Activated naive CD8-positive, alpha-beta T cell treated with anti-CD3 and anti-CD28 coated beads, Interleukin-2, amount 10 ng/mL, durations not matched to agents 7 days and 5 days (primary cell): Measurements from ENCODE around the gene LRRC37A3. TPM values are rescaled to one million over a fixed set of nuclear protein-coding genes. Genes with fewer than 3 reads are reported as not detected.
"Not testable (repeated sequence)": the region's sequence is repeated elsewhere in the genome, so short reads cannot be mapped to it uniquely, and the experiment has no call there.

Experiments
- ATAC-seq: fragments of 150-1000 bp; cut with Tn5 transposase; one replicate; pipeline ENCODE4 v1.10.0; 2021; ENCODE audit warnings: low read depth, moderate library complexity
- POLR2A ChIA-PET: fragments of 350-600 bp; sonication (Branson Sonifier 250); formaldehyde crosslinking; loops from one replicate; lab custom pipeline; 2021; ENCODE audit warnings: antibody characterized with exemption; lab: Charles Lee
- DNase-seq: peaks from one replicate; pipeline ENCODE4 v3.0.0; 2021
- H3K27ac Mint-ChIP-seq: one replicate; pipeline ENCODE4 v1.8.0; 2022; ENCODE audit warnings: mild to moderate bottlenecking, mixed read lengths
- H3K27me3 Mint-ChIP-seq: one replicate; pipeline ENCODE4 v1.8.0; 2022; ENCODE audit warnings: mild to moderate bottlenecking, moderate library complexity, mixed read lengths
- H3K36me3 Mint-ChIP-seq: one replicate; pipeline ENCODE4 v1.8.0; 2021; ENCODE audit warnings: mild to moderate bottlenecking, mixed read lengths
- H3K4me1 Mint-ChIP-seq: one replicate; pipeline ENCODE4 v1.8.0; 2021; ENCODE audit warnings: mixed read lengths
- H3K4me3 Mint-ChIP-seq: one replicate; pipeline ENCODE4 v1.8.0; 2022; ENCODE audit warnings: mild to moderate bottlenecking, moderate library complexity, mixed read lengths
- H3K9me3 Mint-ChIP-seq: one replicate; pipeline ENCODE4 v1.8.0; 2021; ENCODE audit warnings: mixed read lengths
- total RNA-seq, 2 experiments: library from RNA; stranded (reverse); gene quantifications; one replicate each; pipeline ENCODE4 v1.2.3, GENCODE V29; 2021

The LRRC37A3 gene
- 10 to 100 TPM; 18.4 to 20.5 TPM for total RNA-seq

- Mint-ChIP-seq H3K27ac (peak within 1 kb of the TSS; percentile 84), H3K4me1 (peaks cover 17% of the 10 kb centered on the region), H3K4me3 (peak within 1 kb of the TSS; percentile 83)
- not testable (repeated sequence) for H3K27me3 Mint-ChIP-seq, H3K36me3 Mint-ChIP-seq, H3K9me3 Mint-ChIP-seq
- DNase-seq (peak; percentile 100), ATAC-seq (peak; percentile 99)
- POLR2A ChIA-PET: interaction anchor here (0.6 to 1.7 kb wide), 7 partner anchors 41 to 1455 kb away, joined by 3 to 6 read pairs (median 4); no protein-coding TSS in a partner anchor
Measured at GRCh38 chr17:64919289-64920025, at the start of gene LRRC37A3. Gene LRRC37A3, minus strand, starts transcription at chr17:64919478. Its CDS starts 22,221 bp downstream, at chr17:64897257.

GRCh38 chr17:64965873-64966287 is 46.6 kb upstream of the LRRC37A3 start:
- ATAC-seq (peak; percentile 96), DNase-seq (peak; percentile 82)
- not testable (repeated sequence) for H3K27me3 Mint-ChIP-seq, H3K9me3 Mint-ChIP-seq, H3K36me3 Mint-ChIP-seq
- POLR2A ChIA-PET: interaction anchor here (1.2 to 3.0 kb wide), 4 partner anchors 9 to 134 kb away, joined by 3 to 18 read pairs (median 6); no protein-coding TSS in a partner anchor
- Mint-ChIP-seq H3K4me3 (peak overlapping the region; percentile 28), H3K27ac (peak overlapping the region; percentile 63), H3K4me1 (peaks cover 45% of the 10 kb centered on the region)

GRCh38 chr17:64965256-64965872 is 46.1 kb upstream of the LRRC37A3 start:
- H3K9me3 Mint-ChIP-seq, H3K36me3 Mint-ChIP-seq, H3K27me3 Mint-ChIP-seq, DNase-seq, ATAC-seq: not testable (repeated sequence)
- POLR2A ChIA-PET: interaction anchor here (1.2 to 3.0 kb wide), 4 partner anchors 10 to 135 kb away, joined by 3 to 18 read pairs (median 6); no protein-coding TSS in a partner anchor
- H3K4me1 Mint-ChIP-seq: peaks cover 43% of the 10 kb centered on the region
- peak overlapping the region; percentile 62 for H3K4me3 Mint-ChIP-seq
- H3K27ac Mint-ChIP-seq: peak overlapping the region; percentile 63

- Mint-ChIP-seq H3K27ac (no peak overlapping the region), H3K4me3 (peak overlapping the region; percentile 35), H3K36me3 (peaks cover 4% of the 10 kb centered on the region), H3K4me1 (peaks cover 41% of the 10 kb centered on the region), H3K9me3 (no peaks in the 10 kb centered on the region), H3K27me3 (no peaks in the 10 kb centered on the region)
- ATAC-seq (no peak), DNase-seq (no peak)
- POLR2A ChIA-PET: interaction anchor here (1.2 to 3.0 kb wide), 4 partner anchors 10 to 135 kb away, joined by 3 to 18 read pairs (median 6); no protein-coding TSS in a partner anchor
Measured at GRCh38 chr17:64964796-64965195, 45.5 kb upstream of the LRRC37A3 start.

GRCh38 chr17:64963814-64964213 is 44.5 kb upstream of the LRRC37A3 start:
- not testable (repeated sequence) for H3K27ac Mint-ChIP-seq, DNase-seq, H3K27me3 Mint-ChIP-seq, H3K36me3 Mint-ChIP-seq, H3K4me3 Mint-ChIP-seq, H3K9me3 Mint-ChIP-seq, ATAC-seq
- H3K4me1 Mint-ChIP-seq: peaks cover 34% of the 10 kb centered on the region
- POLR2A ChIA-PET: interaction anchor here (0.6 kb wide), 1 partner anchor 117 kb away, joined by 3 read pairs; no protein-coding TSS in a partner anchor

GRCh38 chr17:64961563-64962378 is 42.5 kb upstream of the LRRC37A3 start:
- not testable (repeated sequence) for H3K36me3 Mint-ChIP-seq, DNase-seq, H3K27me3 Mint-ChIP-seq, H3K9me3 Mint-ChIP-seq, H3K27ac Mint-ChIP-seq
- Mint-ChIP-seq H3K4me3 (peak overlapping the region; percentile 21), H3K4me1 (peaks cover 24% of the 10 kb centered on the region)
- POLR2A ChIA-PET: interaction anchor here (0.9 kb wide), 2 partner anchors 42 to 94 kb away, joined by 3 read pairs; partner anchors contain the start of genes GNA13 and LRRC37A3
- ATAC-seq: peak; percentile 29

GRCh38 chr17:64951877-64952276 is 32.6 kb upstream of the LRRC37A3 start:
- Mint-ChIP-seq H3K4me3 (no peak overlapping the region), H3K36me3 (no peaks in the 10 kb centered on the region), H3K9me3 (no peaks in the 10 kb centered on the region), H3K4me1 (no peaks in the 10 kb centered on the region), H3K27ac (no peak overlapping the region), H3K27me3 (peaks cover 3% of the 10 kb centered on the region)
- ATAC-seq: no peak
- POLR2A ChIA-PET: no interaction called here
- no peak for DNase-seq

- Mint-ChIP-seq H3K27me3 (peaks cover 6% of the 10 kb centered on the region), H3K27ac (no peak overlapping the region), H3K9me3 (no peaks in the 10 kb centered on the region), H3K4me3 (no peak overlapping the region), H3K36me3 (no peaks in the 10 kb centered on the region), H3K4me1 (no peaks in the 10 kb centered on the region)
- DNase-seq (no peak), ATAC-seq (no peak)
- POLR2A ChIA-PET: no interaction called here
Measured at GRCh38 chr17:64950871-64951270, 31.6 kb upstream of the LRRC37A3 start.

GRCh38 chr17:64947152-64947551 is 27.9 kb upstream of the LRRC37A3 start:
- Mint-ChIP-seq H3K9me3 (no peaks in the 10 kb centered on the region), H3K27me3 (peaks cover 6% of the 10 kb centered on the region), H3K4me1 (no peaks in the 10 kb centered on the region), H3K27ac (no peak overlapping the region), H3K4me3 (no peak overlapping the region), H3K36me3 (no peaks in the 10 kb centered on the region)
- no peak for ATAC-seq
- POLR2A ChIA-PET: no interaction called here
- DNase-seq: no peak

GRCh38 chr17:64941761-64942160 is 22.5 kb upstream of the LRRC37A3 start:
- ATAC-seq (no peak), DNase-seq (no peak)
- H3K4me3 Mint-ChIP-seq: no peak overlapping the region
- H3K27ac Mint-ChIP-seq: no peak overlapping the region
- H3K27me3 Mint-ChIP-seq: peaks cover 4% of the 10 kb centered on the region
- POLR2A ChIA-PET: no interaction called here
- H3K4me1 Mint-ChIP-seq: peaks cover 9% of the 10 kb centered on the region
- no peaks in the 10 kb centered on the region for H3K9me3 Mint-ChIP-seq
- no peaks in the 10 kb centered on the region for H3K36me3 Mint-ChIP-seq

- DNase-seq: no peak
- H3K4me1 Mint-ChIP-seq: peaks cover 9% of the 10 kb centered on the region
Measured at GRCh38 chr17:64941045-64941444, 21.8 kb upstream of the LRRC37A3 start.

GRCh38 chr17:64940055-64940454 is 20.8 kb upstream of the LRRC37A3 start:
- POLR2A ChIA-PET: no interaction called here
- Mint-ChIP-seq H3K9me3 (no peaks in the 10 kb centered on the region), H3K36me3 (no peaks in the 10 kb centered on the region), H3K4me3 (no peak overlapping the region), H3K4me1 (peaks cover 12% of the 10 kb centered on the region), H3K27me3 (peaks cover 2% of the 10 kb centered on the region), H3K27ac (no peak overlapping the region)
- no peak for DNase-seq
- ATAC-seq: no peak

More at GRCh38 chr17:64941045-64941444, 21.8 kb upstream of the LRRC37A3 start:
- Mint-ChIP-seq H3K9me3 (no peaks in the 10 kb centered on the region), H3K27me3 (peaks cover 2% of the 10 kb centered on the region), H3K4me3 (no peak overlapping the region), H3K27ac (no peak overlapping the region), H3K36me3 (no peaks in the 10 kb centered on the region)
- ATAC-seq: no peak
- POLR2A ChIA-PET: no interaction called here
